SK-N-SH (cell line): ENCODE results near the gene PON3. TPM values are rescaled to one million over a fixed set of nuclear protein-coding genes. Genes with fewer than 3 reads are reported as not detected.

Source experiments
- CTCF ChIA-PET: fragments of 300-600, 350-600 bp; formaldehyde crosslinking; extraction: SDS; loops from one replicate; lab custom pipeline; 2021; lab: Yijun Ruan, JAX
- POLR2A ChIA-PET: fragments of 350-600 bp; sonication (Branson Sonifier 250); formaldehyde crosslinking; extraction: SDS; loops from one replicate; lab custom pipeline; 2020; ENCODE audit warnings: antibody characterized with exemption, inconsistent platforms; lab: Yijun Ruan, JAX
- DNase-seq: peaks from one replicate; pipeline ENCODE4 v3.0.0; 2012
- H2AFZ ChIP-seq: fragments of 200-600 bp; sonication (generic); 2 replicates; pipeline ENCODE4 v1.8.1; 2016; ENCODE audit warnings: antibody characterized with exemption, mild to moderate bottlenecking, low read depth
- H3F3A ChIP-seq: fragments of 200-600 bp; sonication (generic); replicated peaks from 2 replicates; pipeline ENCODE3; 2016; ENCODE audit warnings: antibody characterized with exemption, mild to moderate bottlenecking; ENCODE audit not compliant: insufficient read depth
- H3K27ac ChIP-seq, 2 experiments: fragments of 200-500 bp in 1 of 2; fragments of 200-600 bp in 1 of 2; sonication (Bioruptor generic) in 1 of 2; sonication (generic), shearing (Covaris generic) in 1 of 2; 2 replicates each; pipeline versions ENCODE4 v1.5.1 to v1.6.1; 2014 to 2016; ENCODE audit warnings: low read depth in 2 of 2, inconsistent platforms in 1 of 2, low read length in 1 of 2, mild to moderate bottlenecking in 1 of 2, mixed read lengths in 1 of 2
- H3K27me3 ChIP-seq: fragments of 200-600 bp; sonication (generic), shearing (Covaris generic); 2 replicates; pipeline ENCODE4 v1.6.1; 2016; ENCODE audit warnings: mixed run types; ENCODE audit not compliant: insufficient read depth
- H3K36me3 ChIP-seq, 2 experiments: fragments of 200-500 bp in 1 of 2; fragments of 200-600 bp in 1 of 2; sonication (Bioruptor generic) in 1 of 2; sonication (generic) in 1 of 2; replicated peaks in 1 of 2; 2 replicates each; pipeline versions ENCODE3 to v1.5.1; 2014 to 2016; ENCODE audit warnings: low read length in 1 of 2, mild to moderate bottlenecking in 1 of 2; ENCODE audit not compliant: insufficient read depth in 2 of 2, control insufficient read depth in 1 of 2
- H3K4me1 ChIP-seq, 2 experiments: fragments of 200-500 bp in 1 of 2; fragments of 200-600 bp in 1 of 2; sonication (Bioruptor generic) in 1 of 2; sonication (generic), shearing (Covaris generic) in 1 of 2; 2 replicates each; pipeline versions ENCODE4 v1.5.1 to v1.6.1; 2014 to 2016; ENCODE audit warnings: low read depth in 1 of 2, low read length in 1 of 2, mixed run types in 1 of 2; ENCODE audit not compliant: insufficient read depth in 2 of 2, control insufficient read depth in 1 of 2
- H3K4me2 ChIP-seq: fragments of 200-600 bp; sonication (generic), shearing (Covaris generic); 2 replicates; pipeline ENCODE4 v1.6.1; 2017; ENCODE audit warnings: mixed run types
- H3K4me3 ChIP-seq, 2 experiments: fragments of 200-500 bp in 1 of 2; fragments of 200-600 bp in 1 of 2; sonication (Bioruptor generic) in 1 of 2; sonication (generic), shearing (Covaris generic) in 1 of 2; 2 replicates each; pipeline versions ENCODE4 v1.5.1 to v1.8.1; 2014 to 2016; ENCODE audit warnings: low read depth in 2 of 2, inconsistent platforms in 1 of 2, low read length in 1 of 2, mild to moderate bottlenecking in 1 of 2, mixed read lengths in 1 of 2, moderate library complexity in 1 of 2
- H3K79me2 ChIP-seq: fragments of 200-600 bp; sonication (generic); 2 replicates; pipeline ENCODE4 v1.8.1; 2017; ENCODE audit warnings: mild to moderate bottlenecking; ENCODE audit not compliant: insufficient read depth
- H3K9ac ChIP-seq: fragments of 200-600 bp; sonication (generic); 2 replicates; pipeline ENCODE4 v1.6.1; 2017; ENCODE audit warnings: mixed run types
- H3K9me2 ChIP-seq: fragments of 200-600 bp; sonication (generic); 2 replicates; pipeline ENCODE4 v1.6.1; 2017; ENCODE audit warnings: mixed run types
- H3K9me3 ChIP-seq: fragments of 200-600 bp; sonication (generic); 2 replicates; pipeline ENCODE4 v1.6.1; 2017; ENCODE audit warnings: mixed run types, mild to moderate bottlenecking, moderate library complexity
- H4K20me1 ChIP-seq: fragments of 200-600 bp; sonication (generic); 2 replicates; pipeline ENCODE4 v1.6.1; 2017; ENCODE audit warnings: mild to moderate bottlenecking, mixed run types; ENCODE audit not compliant: insufficient read depth
- ELF1 ChIP-seq: IDR thresholded peaks from 2 replicates; pipeline ENCODE4 v1.4.0; 2012
- EP300 ChIP-seq, 2 experiments: IDR thresholded peaks; 2 replicates each; pipeline versions ENCODE4 v1.4.0 to v1.6.1; 2012; ENCODE audit warnings: borderline replicate concordance in 1 of 2, low read depth in 1 of 2, low read length in 1 of 2
- EZH2phosphoT487 ChIP-seq: fragments of 200-600 bp; sonication (generic); IDR thresholded peaks from 2 replicates; pipeline ENCODE4 v1.6.1; 2017; ENCODE audit warnings: low read depth, mixed run types, mild to moderate bottlenecking, antibody characterized with exemption, moderate library complexity, borderline replicate concordance
- FOSL2 ChIP-seq: IDR thresholded peaks from 2 replicates; pipeline ENCODE4 v1.4.0; 2012; ENCODE audit warnings: low read depth, mild to moderate bottlenecking, moderate library complexity, borderline replicate concordance
- FOXJ3 ChIP-seq: sonication (generic); formaldehyde crosslinking; IDR thresholded peaks from 2 replicates; pipeline ENCODE4 v1.5.1; 2020; ENCODE audit warnings: mild to moderate bottlenecking, missing genetic modification reagents
- FOXM1 ChIP-seq: IDR thresholded peaks from 2 replicates; pipeline ENCODE4 v1.4.0; 2012; ENCODE audit warnings: low read depth, mild to moderate bottlenecking
- GABPA ChIP-seq: IDR thresholded peaks from 2 replicates; pipeline ENCODE4 v1.4.0; 2012; ENCODE audit warnings: low read depth, mild to moderate bottlenecking
- IRF3 ChIP-seq: fragments of 150-350 bp; IDR thresholded peaks from 2 replicates; pipeline ENCODE4 v1.6.1; 2016; ENCODE audit warnings: mild to moderate bottlenecking, low read depth, low read length
- JUND ChIP-seq: IDR thresholded peaks from 2 replicates; pipeline ENCODE4 v1.4.0; 2012
- MEF2A ChIP-seq: IDR thresholded peaks from 2 replicates; pipeline ENCODE4 v1.4.0; 2012; ENCODE audit warnings: low read depth, borderline replicate concordance
- MXI1 ChIP-seq: IDR thresholded peaks from 2 replicates; pipeline ENCODE4 v1.6.1; 2012; ENCODE audit warnings: mild to moderate bottlenecking, low read depth, low read length, improper control_type of control experiment
- NRF1 ChIP-seq: IDR thresholded peaks from 2 replicates; pipeline ENCODE4 v1.6.1; 2012; ENCODE audit warnings: low read depth, mild to moderate bottlenecking, low read length
- POLR2AphosphoS5 ChIP-seq: IDR thresholded peaks from 2 replicates; pipeline ENCODE4 v1.6.1; 2012; ENCODE audit warnings: low read depth, low read length
- RAD21 ChIP-seq: IDR thresholded peaks from 2 replicates; pipeline ENCODE4 v1.6.1; 2012; ENCODE audit warnings: mild to moderate bottlenecking, low read length
- SIN3A ChIP-seq: IDR thresholded peaks from 2 replicates; pipeline ENCODE4 v1.6.1; 2012; ENCODE audit warnings: low read depth, mild to moderate bottlenecking, low read length, moderate library complexity, borderline replicate concordance
- SMC3 ChIP-seq: IDR thresholded peaks from 2 replicates; pipeline ENCODE4 v1.6.1; 2012; ENCODE audit warnings: low read depth, low read length, improper control_type of control experiment
- TAF1 ChIP-seq: IDR thresholded peaks from 2 replicates; pipeline ENCODE4 v1.6.1; 2012; ENCODE audit warnings: low read depth, mild to moderate bottlenecking, low read length, moderate library complexity, borderline replicate concordance
- TEAD4 ChIP-seq: IDR thresholded peaks from 2 replicates; pipeline ENCODE4 v1.4.0; 2012; ENCODE audit warnings: mild to moderate bottlenecking, borderline replicate concordance; ENCODE audit not compliant: insufficient read depth
- YY1 ChIP-seq: IDR thresholded peaks from 2 replicates; pipeline ENCODE4 v1.4.0; 2012; ENCODE audit warnings: low read depth, mild to moderate bottlenecking
- ZBTB33 ChIP-seq: IDR thresholded peaks from 2 replicates; pipeline ENCODE4 v1.4.0; 2012; ENCODE audit warnings: low read depth, borderline replicate concordance
- WGBS: methylation state at CpG from one replicate; pipeline ENCODE4 v1.1.6; 2017; ENCODE audit warnings: low lambda C conversion rate; 5-methylcytosine and 5-hydroxymethylcytosine counted together
- polyA plus RNA-seq, 3 experiments: library from polyadenylated mRNA; depleted of rRNA; stranded (reverse); fragments of >200 nt; gene quantifications; 2 replicates each; pipeline ENCODE4 v1.2.3, GENCODE V29; 2012

The PON3 gene
- polyA plus RNA-seq, 1 of the 3 experiments (the other 2 are of a cell fraction): not detected

DNA sequence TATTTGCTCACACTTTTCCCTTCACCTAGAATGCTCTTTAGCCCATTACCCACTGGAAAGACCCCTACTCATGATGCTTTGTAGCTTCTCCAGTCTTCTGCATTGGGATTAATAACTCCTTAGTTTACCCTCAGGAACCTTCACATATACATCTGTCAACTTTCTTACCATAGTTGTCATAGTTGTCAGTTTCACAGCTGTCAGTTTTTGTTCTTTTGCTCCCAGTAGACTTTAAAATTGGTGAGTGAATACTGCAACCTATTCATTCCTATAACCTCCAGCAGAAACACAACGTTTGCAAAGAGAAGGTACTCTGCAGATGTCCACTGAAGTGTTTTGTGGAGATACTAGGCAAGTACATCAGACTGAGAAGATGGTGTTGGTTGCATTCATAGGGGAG is 74.5 kb downstream of the PON3 start:
- Histone ChIP-seq H3K9me2 (no peaks in the 10 kb centered on the region), H3K36me3 (no peaks in the 10 kb centered on the region), H3K79me2 (no peaks in the 10 kb centered on the region), H3K4me3 (no peak overlapping the region), H3K27ac (no peak overlapping the region), H3F3A (no peaks in the 10 kb centered on the region), H3K4me2 (no peak overlapping the region), H3K9ac (no peak overlapping the region), H3K27me3 (no peaks in the 10 kb centered on the region), H2AFZ (no peak overlapping the region), H3K9me3 (no peaks in the 10 kb centered on the region), H3K4me1 (no peaks in the 10 kb centered on the region; a peak in 1 of 4 replicates), H4K20me1 (no peaks in the 10 kb centered on the region)
- ChIA-PET POLR2A (no interaction called here), CTCF (no interaction called here)
- no peak for DNase-seq
- TF ChIP-seq TEAD4: no peak
- no peak for TF ChIP-seq MEF2A
- no peak for TF ChIP-seq ZBTB33
- no peak for TF ChIP-seq SMC3
- TF ChIP-seq IRF3: no peak
- no peak for TF ChIP-seq ELF1
- no peak for TF ChIP-seq RAD21
- no peak for TF ChIP-seq FOSL2
- TF ChIP-seq NRF1: no peak
- TF ChIP-seq MXI1: no peak
- TF ChIP-seq JUND: no peak
- TF ChIP-seq EZH2phosphoT487: no peak
- TF ChIP-seq SIN3A: no peak
- no peak for TF ChIP-seq POLR2AphosphoS5
- no peak for TF ChIP-seq YY1
- TF ChIP-seq FOXJ3: no peak
- no peak for TF ChIP-seq EP300 (IDR thresholded peaks at IDR 0.05; ENCODE audit: borderline replicate concordance in 1 of 2, low read depth in 1 of 2, low read length in 1 of 2)
- TF ChIP-seq GABPA: no peak
- no peak for TF ChIP-seq TAF1
- TF ChIP-seq FOXM1: no peak
- 5% methylated on average over 1 of the region's 1 CpG for WGBS
